ENCODE results near the gene ABCB4. TPM values are rescaled to one million over a fixed set of nuclear protein-coding genes. Genes with fewer than 3 reads are reported as not detected.

Gene ABCB4
- total and polyA plus RNA-seq, 9 donors: 0.13 to 2.1 (median 0.45) TPM

DNA sequence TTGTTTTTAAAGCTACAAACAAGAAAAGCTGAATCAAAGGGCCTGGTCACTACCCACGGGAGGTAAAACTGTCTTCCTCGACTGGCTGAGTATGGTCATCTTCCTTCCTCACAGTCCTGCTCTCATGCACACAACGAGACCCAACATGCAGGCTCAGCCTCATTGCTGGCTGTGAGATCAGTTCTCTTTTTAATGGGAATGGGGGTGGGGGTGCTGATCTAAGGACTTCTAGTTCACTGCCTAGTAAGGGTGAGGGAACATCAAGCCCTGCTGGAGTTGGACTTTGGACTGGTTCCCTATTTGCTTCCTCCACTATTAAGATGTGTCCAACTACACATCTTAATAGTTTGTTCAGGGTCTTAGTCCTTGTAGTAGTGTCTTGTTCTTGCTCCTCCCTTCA, 48.2 kb downstream of the ABCB4 start:
- Histone ChIP-seq H3K36me3 (no peaks in the 10 kb centered on the region), H3K4me3 (no peak overlapping the region), H3K4me1 (ENCODE audit: insufficient read depth) (no peaks in the 10 kb centered on the region), H3K27ac (no peak overlapping the region), H3K9me3 (no peaks in the 10 kb centered on the region), H3K27me3 (no peaks in the 10 kb centered on the region)
- WGBS, 3 donors: 78 to 86% (median 80%) methylated on average over 3 of the region's 3 CpGs
- no peak for TF ChIP-seq EP300 (IDR thresholded peaks at IDR 0.05)
- no peak for TF ChIP-seq POLR2A (IDR thresholded peaks at IDR 0.05)
- TF ChIP-seq, protein P1, sequence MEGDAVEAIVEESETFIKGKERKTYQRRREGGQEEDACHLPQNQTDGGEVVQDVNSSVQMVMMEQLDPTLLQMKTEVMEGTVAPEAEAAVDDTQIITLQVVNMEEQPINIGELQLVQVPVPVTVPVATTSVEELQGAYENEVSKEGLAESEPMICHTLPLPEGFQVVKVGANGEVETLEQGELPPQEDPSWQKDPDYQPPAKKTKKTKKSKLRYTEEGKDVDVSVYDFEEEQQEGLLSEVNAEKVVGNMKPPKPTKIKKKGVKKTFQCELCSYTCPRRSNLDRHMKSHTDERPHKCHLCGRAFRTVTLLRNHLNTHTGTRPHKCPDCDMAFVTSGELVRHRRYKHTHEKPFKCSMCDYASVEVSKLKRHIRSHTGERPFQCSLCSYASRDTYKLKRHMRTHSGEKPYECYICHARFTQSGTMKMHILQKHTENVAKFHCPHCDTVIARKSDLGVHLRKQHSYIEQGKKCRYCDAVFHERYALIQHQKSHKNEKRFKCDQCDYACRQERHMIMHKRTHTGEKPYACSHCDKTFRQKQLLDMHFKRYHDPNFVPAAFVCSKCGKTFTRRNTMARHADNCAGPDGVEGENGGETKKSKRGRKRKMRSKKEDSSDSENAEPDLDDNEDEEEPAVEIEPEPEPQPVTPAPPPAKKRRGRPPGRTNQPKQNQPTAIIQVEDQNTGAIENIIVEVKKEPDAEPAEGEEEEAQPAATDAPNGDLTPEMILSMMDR (IDR thresholded peaks at IDR 0.05): no peak
- no peak for DNase-seq
- intact Hi-C loops (cut with DNase I): no loop called here

DNA sequence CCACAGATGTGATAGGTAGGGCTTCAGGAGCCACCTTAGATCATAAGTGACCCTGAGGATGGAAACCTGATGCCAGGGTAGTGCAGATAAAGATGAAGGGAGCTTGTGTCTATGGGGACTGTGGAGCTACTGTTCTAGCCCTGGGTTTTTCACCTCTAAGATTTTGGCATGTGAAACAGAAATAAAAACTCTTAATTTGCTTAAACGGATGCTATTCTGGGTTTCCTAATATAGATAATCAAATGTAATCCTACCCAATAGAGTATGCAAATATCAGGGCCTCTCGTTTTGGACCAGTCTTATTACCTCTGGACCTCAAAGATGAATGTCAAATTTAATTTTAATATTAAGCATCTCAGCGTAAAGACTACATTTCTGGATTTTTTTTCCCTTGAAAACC, 49.3 kb downstream of the ABCB4 start:
- intact Hi-C loops (cut with DNase I): no loop called here

DNA sequence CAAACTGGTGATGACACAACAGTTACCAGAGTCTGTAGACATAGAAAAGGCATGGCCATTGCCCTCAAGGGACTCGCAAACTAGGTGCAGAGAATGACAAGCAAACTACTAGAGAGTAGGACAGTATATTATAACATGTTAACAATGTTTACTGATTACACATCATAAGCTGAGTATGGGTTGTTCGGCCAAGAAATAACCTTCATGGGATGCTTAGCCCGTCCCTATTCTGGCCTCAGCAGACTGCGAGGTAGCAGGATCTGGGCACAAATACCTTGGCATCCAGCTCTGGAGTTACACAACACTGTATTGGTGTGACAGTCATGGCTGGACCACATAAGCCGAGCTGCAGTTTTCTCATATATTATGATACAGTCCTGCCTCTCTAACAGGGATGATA, 51.4 kb downstream of the ABCB4 start:
- WGBS, 3 donors: 84 to 91% (median 88%) methylated on average over 5 of the region's 5 CpGs
- Histone ChIP-seq H3K9me3 (no peaks in the 10 kb centered on the region), H3K4me3 (no peak overlapping the region), H3K4me1 (ENCODE audit: insufficient read depth) (no peaks in the 10 kb centered on the region), H3K36me3 (no peaks in the 10 kb centered on the region), H3K27ac (no peak overlapping the region), H3K27me3 (no peaks in the 10 kb centered on the region)
- intact Hi-C loops (cut with DNase I): no loop called here
- no peak for DNase-seq
- TF ChIP-seq, protein P1 (IDR thresholded peaks at IDR 0.05): no peak
- TF ChIP-seq EP300 (IDR thresholded peaks at IDR 0.05) (no peak), POLR2A (IDR thresholded peaks at IDR 0.05) (no peak)

More for the DNA sequence above, 49.3 kb downstream of the ABCB4 start:
- no peak for TF ChIP-seq EP300 (IDR thresholded peaks at IDR 0.05)
- no peak for TF ChIP-seq POLR2A (IDR thresholded peaks at IDR 0.05)
- TF ChIP-seq, protein P1 (IDR thresholded peaks at IDR 0.05): no peak
- no peak for DNase-seq
- H3K27ac ChIP-seq: no peak overlapping the region
- H3K27me3 ChIP-seq: no peaks in the 10 kb centered on the region
- H3K36me3 ChIP-seq: no peaks in the 10 kb centered on the region
- no peaks in the 10 kb centered on the region for H3K4me1 ChIP-seq (ENCODE audit: insufficient read depth)
- H3K4me3 ChIP-seq: no peak overlapping the region
- H3K9me3 ChIP-seq: no peaks in the 10 kb centered on the region
- 69 to 85% (median 76%) methylated on average over 3 of the region's 3 CpGs for WGBS, 3 donors

DNA sequence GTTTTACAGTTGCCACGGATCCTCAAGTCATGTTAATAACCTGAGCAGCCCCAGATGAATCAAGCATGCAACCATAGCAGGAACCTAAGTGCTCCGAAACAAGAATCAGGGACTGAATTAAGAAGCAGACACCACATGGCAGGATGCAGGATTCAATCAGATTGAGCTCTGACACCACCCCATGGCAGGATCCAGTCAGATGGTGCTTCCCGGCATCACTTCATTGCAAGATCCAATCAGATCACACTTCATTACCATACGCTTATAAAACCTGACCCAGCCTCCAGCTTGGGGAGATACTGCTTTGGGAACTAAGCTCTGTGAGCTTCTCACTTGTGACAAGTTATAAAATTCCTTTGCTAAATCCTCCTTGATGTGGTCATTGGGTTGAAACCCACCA, 55.3 kb downstream of the ABCB4 start:
- DNase-seq: no peak
- no peak for TF ChIP-seq EP300 (IDR thresholded peaks at IDR 0.05)
- no peak for TF ChIP-seq POLR2A (IDR thresholded peaks at IDR 0.05)
- TF ChIP-seq, protein P1 (IDR thresholded peaks at IDR 0.05): no peak
- H3K27ac ChIP-seq: no peak overlapping the region
- H3K27me3 ChIP-seq: no peaks in the 10 kb centered on the region
- no peaks in the 10 kb centered on the region for H3K4me1 ChIP-seq (ENCODE audit: insufficient read depth)
- no peaks in the 10 kb centered on the region for H3K9me3 ChIP-seq
- H3K36me3 ChIP-seq: no peaks in the 10 kb centered on the region
- H3K4me3 ChIP-seq: no peak overlapping the region
- intact Hi-C loops (cut with DNase I): no loop called here
- WGBS, 3 donors: 80 to 84% (median 83%) methylated on average over 4 of the region's 4 CpGs
